ENCODE measurements around the gene ZFYVE28.

The ZFYVE28 gene

GRCh38 chr4:2256156-2256731 lies 162.2 kb downstream of the ZFYVE28 start:
- peak in 1 of 2 donors; percentile 15 for DNase-seq

- no peak for DNase-seq
Measured at GRCh38 chr4:2255501-2256155, 162.8 kb downstream of the ZFYVE28 start.

- DNase-seq: peak in 1 of 2 donors; percentile 15
Measured at GRCh38 chr4:2254665-2255500, 163.6 kb downstream of the ZFYVE28 start.

GRCh38 chr4:2253160-2254084 lies 165.0 kb downstream of the ZFYVE28 start:
- DNase-seq: peak in 1 of 2 donors; percentile 15

- no peak for DNase-seq
Measured at GRCh38 chr4:2252530-2253091, 165.8 kb downstream of the ZFYVE28 start.

- DNase-seq: peak in 1 of 2 donors; percentile 14
Measured at GRCh38 chr4:2251795-2252529, 166.5 kb downstream of the ZFYVE28 start.

GRCh38 chr4:2251073-2251794 lies 167.2 kb downstream of the ZFYVE28 start:
- DNase-seq: peak in 1 of 2 donors; percentile 14

GRCh38 chr4:2250357-2251072 lies 167.9 kb downstream of the ZFYVE28 start:
- DNase-seq: peak in 1 of 2 donors; percentile 15

- peak in 1 of 2 donors; percentile 16 for DNase-seq
Measured at GRCh38 chr4:2249526-2250356, 168.7 kb downstream of the ZFYVE28 start.

- DNase-seq: peak in 1 of 2 donors; percentile 16
Measured at GRCh38 chr4:2248821-2249261, 169.6 kb downstream of the ZFYVE28 start.

GRCh38 chr4:2248044-2248780 lies 170.2 kb downstream of the ZFYVE28 start:
- peak in 1 of 2 donors; percentile 15 for DNase-seq

GRCh38 chr4:2247128-2248043 lies 171.1 kb downstream of the ZFYVE28 start:
- peak in 1 of 2 donors; percentile 16 for DNase-seq

- peak in 1 of 2 donors; percentile 16 for DNase-seq
Measured at GRCh38 chr4:2246384-2247127, 171.9 kb downstream of the ZFYVE28 start.

GRCh38 chr4:2245787-2246275 lies 172.6 kb downstream of the ZFYVE28 start:
- no peak for DNase-seq

GRCh38 chr4:2245057-2245786 lies 173.2 kb downstream of the ZFYVE28 start:
- peak in 1 of 2 donors; percentile 16 for DNase-seq

Data from stimulated activated CD4-positive, alpha-beta T cell treated with anti-CD3 and anti-CD28 coated beads, Interleukin-2, amount 100 ng/mL, for 24 hours (primary cell).